ENCODE data around the gene FCGBP.

Gene FCGBP

GRCh38 chr19:39953915-39954314, 19.5 kb upstream of the FCGBP start:
- H3K4me3 ChIP-seq (ENCODE audit: control insufficient read depth, low read depth, low read length), result no peak overlapping the region
- TF ChIP-seq CTCF (conservative IDR thresholded peaks at IDR 0.05; ENCODE audit: control insufficient read depth, insufficient read depth, low read depth, low read length), result no peak
- no peak for DNase-seq (ENCODE audit: low read depth)

GRCh38 chr19:39951686-39952085, 17.3 kb upstream of the FCGBP start:
- DNase-seq (ENCODE audit: low read depth), result peak; percentile 84
- TF ChIP-seq CTCF (conservative IDR thresholded peaks at IDR 0.05; ENCODE audit: control insufficient read depth, insufficient read depth, low read depth, low read length), result no peak
- no peak overlapping the region for H3K4me3 ChIP-seq (ENCODE audit: control insufficient read depth, low read depth, low read length)

GRCh38 chr19:39951065-39951650, 16.7 kb upstream of the FCGBP start:
- TF ChIP-seq CTCF (conservative IDR thresholded peaks at IDR 0.05; ENCODE audit: control insufficient read depth, insufficient read depth, low read depth, low read length), result no peak
- H3K4me3 ChIP-seq (ENCODE audit: control insufficient read depth, low read depth, low read length), result no peak overlapping the region
- DNase-seq (ENCODE audit: low read depth), result no peak

- no peak overlapping the region for H3K4me3 ChIP-seq (ENCODE audit: control insufficient read depth, low read depth, low read length)
- TF ChIP-seq CTCF (conservative IDR thresholded peaks at IDR 0.05; ENCODE audit: control insufficient read depth, insufficient read depth, low read depth, low read length), result no peak
- no peak for DNase-seq (ENCODE audit: low read depth)
Measured at GRCh38 chr19:39949026-39949747, 14.8 kb upstream of the FCGBP start.

GRCh38 chr19:39946532-39946931, 12.1 kb upstream of the FCGBP start:
- DNase-seq (ENCODE audit: low read depth), result peak; percentile 55
- no peak for TF ChIP-seq CTCF (conservative IDR thresholded peaks at IDR 0.05; ENCODE audit: control insufficient read depth, insufficient read depth, low read depth, low read length)
- no peak overlapping the region for H3K4me3 ChIP-seq (ENCODE audit: control insufficient read depth, low read depth, low read length)

- no peak for TF ChIP-seq CTCF (conservative IDR thresholded peaks at IDR 0.05; ENCODE audit: control insufficient read depth, insufficient read depth, low read depth, low read length)
- no peak overlapping the region for H3K4me3 ChIP-seq (ENCODE audit: control insufficient read depth, low read depth, low read length)
- no peak for DNase-seq (ENCODE audit: low read depth)
Measured at GRCh38 chr19:39943586-39943985, 9.2 kb upstream of the FCGBP start.
